NCI-H2196 treated with DMSO at 0.1 percent for 48 hours (cell line): Measurements from ENCODE around the gene ZNF648.
"Not testable (repeated sequence)": the region's sequence is repeated elsewhere in the genome, so short reads cannot be mapped to it uniquely, and the experiment has no call there.

Experiments
- DNase-seq: peaks from one replicate; lab custom pipeline; 2025; ENCODE audit not compliant: unreplicated experiment; lab: John Stamatoyannopoulos, UW

The ZNF648 gene, protein sequence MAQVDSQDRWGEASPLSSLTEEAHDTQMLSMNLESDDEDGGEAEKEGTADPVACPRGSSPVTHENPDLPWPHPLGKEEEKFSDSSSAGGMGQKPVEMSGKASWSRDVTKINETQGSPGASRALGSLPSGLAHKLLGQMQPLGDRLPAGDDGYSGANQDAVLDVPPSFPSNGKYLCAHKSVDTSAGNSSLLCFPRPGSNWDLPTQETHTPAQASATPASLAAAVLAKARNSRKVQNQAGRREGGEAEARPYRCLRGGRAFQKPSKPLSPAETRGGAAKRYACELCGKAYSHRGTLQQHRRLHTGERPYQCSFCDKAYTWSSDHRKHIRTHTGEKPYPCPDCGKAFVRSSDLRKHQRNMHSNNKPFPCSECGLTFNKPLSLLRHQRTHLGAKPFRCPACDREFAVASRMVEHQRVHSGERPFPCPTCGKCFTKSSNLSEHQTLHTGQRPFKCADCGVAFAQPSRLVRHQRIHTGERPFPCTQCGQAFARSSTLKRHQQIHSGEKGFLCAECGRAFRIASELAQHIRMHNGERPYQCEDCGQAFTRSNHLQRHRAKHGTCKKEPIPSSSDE

DNA sequence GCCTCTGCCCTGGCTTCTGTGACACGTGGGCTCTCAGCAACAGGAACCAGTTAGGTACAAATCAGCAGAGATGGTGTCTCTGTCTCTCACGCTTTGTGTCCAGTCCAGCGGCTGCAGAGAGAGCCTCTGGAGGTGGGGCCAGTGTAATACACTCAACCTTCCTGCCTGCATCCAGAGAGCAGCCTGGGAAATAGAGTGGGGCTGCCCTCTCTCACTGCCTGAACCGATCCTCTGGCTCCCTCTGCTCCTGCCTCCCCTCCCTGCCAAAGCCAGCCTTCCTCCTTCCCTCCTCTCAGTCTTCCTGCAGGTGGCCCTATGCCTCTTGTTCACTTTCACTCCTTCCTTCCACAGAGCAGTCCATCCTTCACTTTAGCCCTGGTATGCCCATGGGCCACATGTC is at the start of gene ZNF648:
ZNF648 (minus strand) TSS at position 119 of the 400 bp plus-strand sequence. CDS start 3,702 bp downstream, outside the sequence.
- DNase-seq: no peak

DNA sequence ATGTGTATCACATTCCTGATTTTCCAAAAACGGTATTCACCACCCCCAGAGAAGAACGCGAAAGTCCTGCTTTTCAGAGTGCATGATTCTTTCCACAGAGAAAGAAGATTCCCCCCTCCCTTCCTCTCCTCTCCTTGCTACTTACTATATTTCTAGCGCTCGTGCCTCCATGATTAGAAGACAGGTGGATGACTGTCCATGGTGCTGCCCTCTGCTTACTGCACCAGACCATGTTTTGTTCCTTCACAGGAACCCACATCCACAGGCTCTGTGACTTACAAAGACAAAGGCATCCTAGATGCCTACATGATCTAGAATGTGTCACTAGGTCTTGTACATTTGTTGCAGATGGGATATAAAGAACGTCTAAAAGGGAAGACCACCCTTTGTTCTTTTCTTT is 49.1 kb upstream of the ZNF648 start:
- DNase-seq: no peak

DNA sequence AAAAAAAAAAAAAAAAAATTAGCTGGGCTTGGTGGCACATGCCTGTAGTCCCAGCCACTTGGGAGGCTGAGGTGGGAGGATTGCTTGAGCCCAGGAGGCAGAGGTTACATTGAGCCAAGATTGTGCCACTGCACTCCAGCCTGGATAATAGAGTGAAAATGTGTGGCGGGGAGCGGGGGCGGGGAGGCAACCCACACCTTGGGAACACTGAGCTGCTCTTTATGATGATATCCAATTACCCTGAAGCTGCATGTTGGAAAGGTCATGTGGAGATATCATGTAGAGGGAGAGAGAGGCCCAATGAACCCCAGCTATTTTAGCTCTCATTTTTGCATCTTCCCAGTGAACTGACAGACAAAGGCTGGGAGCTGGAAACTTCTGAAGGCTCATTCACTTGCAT is 48.3 kb upstream of the ZNF648 start:
- DNase-seq: no peak

DNA sequence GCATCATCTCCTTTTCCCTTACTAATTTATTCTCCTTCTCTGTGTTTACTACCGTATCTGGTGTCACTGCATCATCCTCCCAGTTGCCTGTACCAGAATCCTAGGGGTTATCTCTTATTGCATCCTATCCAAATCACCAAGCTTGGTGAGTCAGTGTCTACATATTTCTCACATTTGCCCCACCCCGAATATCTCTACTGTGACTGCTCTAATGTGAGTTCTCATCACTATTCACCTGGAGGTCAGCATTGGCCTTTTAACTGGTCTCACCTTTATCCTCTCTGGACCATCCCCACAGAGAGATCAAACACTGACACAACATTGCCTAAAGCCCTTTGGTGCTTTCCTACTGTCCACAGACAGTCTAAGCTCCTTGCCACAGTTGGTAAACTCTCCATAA is 45.7 kb upstream of the ZNF648 start:
- no peak for DNase-seq

DNA sequence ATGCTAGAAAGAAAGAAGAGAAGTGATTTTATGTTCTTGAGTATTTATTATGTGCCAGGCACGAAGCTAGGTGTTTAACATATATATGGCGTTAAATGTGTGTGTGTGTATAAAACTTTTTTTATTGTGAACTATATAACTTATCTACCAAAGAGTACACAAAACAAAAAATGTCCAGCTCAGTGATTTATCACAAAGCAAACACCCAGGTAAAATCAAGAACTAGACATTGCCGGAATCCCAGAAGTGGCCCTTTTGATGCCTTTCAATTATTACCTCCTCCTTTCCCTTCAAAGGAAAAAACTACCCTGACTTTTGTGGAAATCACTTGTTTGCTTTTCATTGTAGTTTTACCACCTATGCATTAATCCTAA is 40.5 kb upstream of the ZNF648 start:
- DNase-seq: no peak

DNA sequence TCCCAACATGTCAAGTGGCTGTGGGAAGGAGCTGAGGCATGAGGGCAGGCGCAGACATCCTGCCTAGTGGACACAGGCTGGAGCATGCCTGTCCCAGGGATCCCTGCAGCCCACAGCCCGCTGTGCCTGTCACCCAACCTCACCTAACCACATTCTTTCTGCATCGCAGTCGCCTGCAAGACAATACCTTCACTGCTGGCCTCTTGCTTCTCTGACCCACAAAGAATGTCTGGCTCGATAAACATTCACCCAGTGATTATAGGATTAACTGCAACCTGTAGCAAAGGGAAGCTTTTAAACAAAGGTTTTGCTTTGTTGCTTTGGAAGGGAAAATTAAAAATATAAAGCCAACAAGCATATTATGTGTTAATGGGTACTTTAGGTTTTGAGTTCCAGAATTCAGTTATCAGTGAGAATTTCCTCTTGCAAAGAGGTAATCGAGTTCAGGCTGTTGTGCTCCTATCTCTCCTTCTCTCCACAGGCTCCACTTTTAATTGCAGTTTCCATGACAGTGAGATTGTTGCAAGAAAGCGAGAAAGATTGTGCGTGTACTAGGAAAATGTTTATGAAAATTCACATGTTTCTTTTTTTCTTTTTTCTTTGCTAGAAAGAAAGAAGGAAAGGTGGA is 40.0 kb upstream of the ZNF648 start:
- DNase-seq: no peak

DNA sequence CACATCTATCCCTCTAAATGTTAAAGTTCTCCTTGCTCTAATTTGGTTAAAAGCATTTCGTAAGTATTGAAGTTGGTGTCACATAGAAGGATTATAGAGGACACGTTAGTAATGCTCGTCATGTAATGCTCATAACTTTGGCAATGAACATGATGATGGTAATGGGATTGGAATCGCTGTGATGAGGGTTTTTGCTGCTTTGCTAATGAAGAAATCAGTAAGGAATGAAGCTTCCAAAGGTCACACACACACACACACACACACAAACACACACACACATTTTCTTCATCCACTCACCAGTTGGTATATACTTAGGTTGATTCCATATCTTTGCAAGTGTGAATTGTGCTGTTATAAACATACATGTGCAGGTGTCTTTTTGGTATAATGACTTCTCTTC is 36.8 kb upstream of the ZNF648 start:
- DNase-seq: no peak

DNA sequence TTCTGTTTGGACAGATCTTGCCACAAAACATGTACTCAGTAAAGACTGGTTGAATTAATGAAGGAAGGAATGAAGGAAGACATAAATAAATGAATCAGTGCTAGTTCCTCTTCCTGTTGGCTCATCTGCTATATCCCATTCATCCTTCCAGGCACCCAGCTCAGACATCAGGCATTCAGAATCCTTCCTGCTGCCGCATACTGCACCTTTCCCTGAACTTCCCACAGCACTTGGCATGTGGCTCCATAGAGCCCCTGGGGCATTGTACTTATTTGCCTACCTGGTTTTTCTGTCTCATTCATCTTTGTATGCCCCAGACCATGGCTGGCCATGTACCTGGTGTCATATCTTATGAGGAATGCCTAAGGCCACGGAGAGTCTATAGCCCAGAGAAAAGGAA is 34.4 kb upstream of the ZNF648 start:
- no peak for DNase-seq

DNA sequence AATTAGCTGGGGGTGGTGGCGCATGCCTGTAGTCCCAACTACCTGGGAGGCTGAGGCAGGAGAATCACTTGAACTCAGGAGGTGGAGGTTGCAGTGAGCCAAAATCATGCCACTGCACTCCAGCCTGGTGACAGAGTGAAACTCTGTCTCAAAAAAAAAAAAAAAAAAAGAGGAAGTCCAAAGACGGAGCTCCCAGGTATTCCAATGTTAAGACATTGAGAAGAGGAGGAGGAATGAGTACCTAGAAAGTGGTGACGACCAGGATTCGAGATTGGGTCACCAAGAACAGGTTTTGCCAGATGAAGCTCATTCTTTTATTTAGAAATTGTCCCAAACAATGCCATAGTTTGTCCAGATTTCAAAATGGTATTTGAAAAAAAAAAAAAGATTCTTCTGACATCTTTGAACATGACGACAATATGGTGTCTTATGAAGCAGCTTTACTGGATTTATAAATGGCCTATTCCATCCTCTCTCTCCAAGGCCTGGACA is 33.0 kb upstream of the ZNF648 start:
- not testable (repeated sequence) for DNase-seq

DNA sequence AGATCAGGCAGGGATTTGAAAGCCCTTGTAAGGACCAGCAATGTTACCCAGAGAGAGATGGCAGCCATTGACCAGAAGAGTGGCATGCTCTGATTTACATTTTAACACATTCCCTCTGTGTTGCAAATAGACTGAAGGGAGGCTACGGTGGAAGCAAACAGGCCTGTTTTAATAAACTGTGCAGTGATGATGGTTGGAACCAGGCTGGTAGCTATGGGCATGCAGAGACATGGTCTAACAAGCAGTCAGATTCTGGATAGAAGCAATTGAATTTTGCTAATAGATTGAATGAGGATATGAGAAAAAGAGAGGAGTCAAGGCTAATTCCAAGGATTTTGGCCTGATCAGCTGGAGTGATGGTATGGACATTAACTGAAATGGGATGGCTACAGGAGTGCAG is 32.3 kb upstream of the ZNF648 start:
- DNase-seq: no peak

DNA sequence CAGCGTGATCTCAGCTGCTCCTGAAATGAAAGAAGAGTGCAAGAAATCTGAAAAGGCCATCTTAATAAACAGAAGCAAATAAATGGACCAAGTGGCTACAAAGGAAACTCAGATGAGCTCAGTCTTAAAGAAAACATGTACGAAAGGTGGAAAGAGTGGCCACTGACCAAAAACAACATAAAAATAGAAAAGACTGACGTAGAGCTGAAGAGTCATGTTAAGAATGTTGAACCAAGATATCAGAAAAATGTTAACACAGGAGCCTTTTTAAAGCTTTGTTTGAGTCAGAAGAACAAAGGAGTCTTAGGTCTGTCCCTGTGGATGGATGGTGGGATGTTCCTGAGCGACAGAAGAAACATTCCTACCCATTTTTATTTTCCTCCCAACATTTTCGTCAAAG is 30.8 kb upstream of the ZNF648 start:
- DNase-seq: no peak

DNA sequence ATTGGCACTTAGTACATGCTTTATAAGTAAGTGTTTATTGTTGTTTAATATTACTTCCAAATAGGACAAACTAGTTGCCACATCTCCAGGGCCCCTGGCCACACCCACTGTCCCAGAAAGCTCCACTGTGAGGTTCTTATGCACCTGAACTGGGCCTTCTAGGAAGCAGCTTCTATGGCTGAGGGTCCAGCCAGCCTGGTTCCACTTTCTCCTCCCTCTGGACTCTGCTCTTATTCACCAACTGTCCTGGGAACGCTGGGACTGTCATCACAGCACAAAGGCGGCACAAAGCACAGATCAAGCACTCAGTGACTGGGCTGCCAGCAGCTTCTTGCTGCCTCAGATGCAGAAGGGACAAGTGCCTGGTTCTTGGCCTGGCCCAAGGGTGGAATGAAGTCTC is 29.6 kb upstream of the ZNF648 start:
- DNase-seq: no peak

DNA sequence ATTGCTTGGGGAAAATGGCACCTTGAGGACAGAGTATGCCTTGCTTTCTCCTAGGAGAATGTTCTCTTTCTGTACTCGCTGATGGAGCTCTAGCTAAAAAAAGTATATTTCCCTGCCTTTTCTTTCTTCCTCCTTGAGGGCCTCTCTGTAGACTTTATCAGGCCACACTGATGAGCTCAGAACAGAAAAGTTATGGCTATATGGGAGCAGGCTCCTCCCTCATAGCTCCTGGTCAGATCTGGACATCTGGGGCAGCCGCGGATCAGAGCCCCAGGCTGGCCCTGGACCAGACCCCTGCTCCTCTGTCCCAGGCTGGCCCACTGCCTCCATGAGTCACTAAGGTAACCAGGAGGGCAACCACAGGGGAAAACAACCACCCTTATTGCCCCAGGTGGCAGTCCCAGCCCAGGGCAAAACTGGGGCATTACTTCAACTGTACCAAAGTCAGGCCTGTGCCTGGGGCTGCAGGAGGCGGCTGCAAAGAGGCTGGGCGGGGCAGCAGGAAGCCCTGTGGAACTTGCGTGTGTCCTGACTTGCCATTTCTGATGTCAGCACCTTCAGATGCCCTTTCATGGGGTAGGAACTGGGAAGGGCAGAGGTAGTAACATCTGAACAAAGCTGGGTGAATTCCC is 26.3 kb upstream of the ZNF648 start:
- DNase-seq: no peak

DNA sequence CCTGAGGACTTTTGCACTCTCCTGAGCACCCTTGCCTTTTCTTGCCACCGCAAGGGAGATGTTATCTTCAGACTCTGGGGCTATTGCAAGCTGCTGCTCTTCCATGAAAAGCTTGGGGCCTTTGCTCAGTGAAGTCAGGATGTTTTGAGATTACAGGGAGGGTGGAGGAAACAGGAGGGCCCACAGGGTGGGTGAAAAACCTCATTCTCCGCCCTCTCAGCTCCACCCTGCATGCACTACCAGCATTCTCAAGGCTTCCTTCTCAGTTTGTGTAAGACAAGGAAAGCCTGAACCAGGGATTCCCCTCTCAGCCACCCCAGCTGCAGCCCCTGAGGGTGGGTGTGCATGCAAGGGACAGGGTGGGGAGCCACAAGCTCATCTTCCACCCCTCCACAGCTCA is 25.8 kb upstream of the ZNF648 start:
- DNase-seq: no peak

DNA sequence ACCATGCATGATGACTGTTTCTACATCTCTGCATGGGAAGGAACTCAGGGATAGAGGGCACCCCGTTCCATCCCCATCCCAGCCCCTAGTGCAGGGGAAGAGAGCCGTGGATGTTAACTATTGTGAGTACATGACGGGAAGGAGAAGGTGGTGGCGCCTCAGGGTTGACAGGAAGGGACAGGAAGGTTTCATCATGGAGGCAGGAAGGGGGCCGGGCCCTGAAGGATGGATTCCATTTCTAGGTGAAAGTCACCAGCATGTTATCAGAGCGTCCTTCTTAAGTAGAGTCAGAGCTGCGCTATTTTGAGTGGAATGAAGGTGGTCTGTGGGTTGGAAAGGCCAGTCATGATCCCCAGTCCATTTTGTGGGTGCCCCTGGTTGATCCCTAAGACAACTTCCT is 25.1 kb upstream of the ZNF648 start:
- no peak for DNase-seq

DNA sequence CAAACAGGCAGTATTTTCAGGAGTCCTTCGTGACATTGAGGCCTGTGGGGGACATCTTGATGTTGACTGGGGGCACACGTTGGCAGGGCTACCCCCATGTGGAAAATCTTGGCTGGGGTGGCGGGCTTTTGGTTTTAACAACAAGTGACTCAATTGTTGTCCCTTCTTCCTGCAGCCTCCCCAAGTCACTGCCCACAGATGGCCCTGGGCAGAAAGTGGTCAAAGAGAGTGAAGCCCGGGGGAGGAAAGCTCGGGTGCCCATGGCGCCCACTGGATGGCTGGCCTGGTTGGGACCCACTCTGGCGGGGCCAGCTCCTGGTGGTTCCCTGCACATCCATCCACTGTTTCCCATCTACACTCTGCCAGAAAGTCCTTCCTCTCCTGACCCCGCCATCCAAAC is 24.6 kb upstream of the ZNF648 start:
- DNase-seq: no peak

DNA sequence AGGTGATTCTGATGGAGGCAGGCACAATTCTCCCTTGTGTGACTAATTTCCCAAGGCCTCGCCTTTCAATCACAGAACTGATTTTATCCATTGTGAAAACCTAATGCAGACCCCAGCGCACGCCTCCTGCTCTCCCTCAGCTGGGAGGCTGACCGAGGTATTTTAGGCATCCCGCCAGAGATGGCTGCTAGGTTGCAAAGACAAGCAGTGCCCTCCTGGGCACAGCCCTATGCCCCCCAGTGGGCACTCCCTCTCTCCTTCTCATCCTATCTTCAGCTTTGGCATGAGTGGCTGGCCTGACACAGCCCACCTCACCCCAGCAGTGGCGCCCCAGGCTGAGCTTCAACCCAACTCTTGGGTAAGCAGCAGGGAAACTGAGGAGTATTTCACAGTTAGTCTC is 24.2 kb upstream of the ZNF648 start:
- DNase-seq: no peak

DNA sequence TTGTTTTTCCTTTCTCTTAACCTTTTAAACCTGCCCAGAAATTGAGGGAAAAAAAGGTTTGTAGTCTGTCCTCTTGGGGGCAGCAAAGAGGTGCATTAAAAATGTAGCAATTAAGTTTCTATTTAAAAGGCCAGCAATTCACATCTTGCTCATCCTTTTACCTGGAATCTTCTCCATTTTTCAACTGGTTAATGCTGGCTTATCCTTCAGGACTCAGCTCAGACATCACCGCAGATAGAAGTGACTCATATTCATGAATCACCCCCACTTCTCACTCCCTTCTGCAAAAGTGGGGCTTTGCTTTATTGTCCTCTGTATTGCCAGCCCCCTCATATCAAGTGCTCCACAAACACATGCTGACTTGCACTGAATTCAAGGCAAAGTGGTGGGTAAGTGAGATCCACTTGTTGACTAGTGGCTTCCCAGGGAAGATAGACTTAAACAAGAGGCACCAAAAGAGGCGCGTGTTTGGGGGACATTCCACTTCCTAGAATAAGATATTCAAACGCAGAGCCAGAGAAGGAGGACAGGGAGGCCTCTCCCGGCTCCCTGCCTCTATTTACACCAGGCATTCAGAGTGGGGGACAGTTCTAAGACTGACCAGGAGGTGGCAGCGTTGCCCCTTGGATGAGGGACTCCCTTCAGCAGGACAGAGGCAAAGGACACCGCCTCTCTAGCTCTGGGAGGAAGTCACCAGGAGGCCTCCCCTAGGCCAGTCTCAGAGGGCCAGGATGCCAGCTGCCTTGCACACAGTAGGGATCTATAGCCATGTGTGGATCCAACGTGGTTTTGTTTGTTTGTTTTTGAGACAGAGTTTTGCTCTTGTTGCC is 23.2 kb upstream of the ZNF648 start:
- peak; percentile 30 for DNase-seq

DNA sequence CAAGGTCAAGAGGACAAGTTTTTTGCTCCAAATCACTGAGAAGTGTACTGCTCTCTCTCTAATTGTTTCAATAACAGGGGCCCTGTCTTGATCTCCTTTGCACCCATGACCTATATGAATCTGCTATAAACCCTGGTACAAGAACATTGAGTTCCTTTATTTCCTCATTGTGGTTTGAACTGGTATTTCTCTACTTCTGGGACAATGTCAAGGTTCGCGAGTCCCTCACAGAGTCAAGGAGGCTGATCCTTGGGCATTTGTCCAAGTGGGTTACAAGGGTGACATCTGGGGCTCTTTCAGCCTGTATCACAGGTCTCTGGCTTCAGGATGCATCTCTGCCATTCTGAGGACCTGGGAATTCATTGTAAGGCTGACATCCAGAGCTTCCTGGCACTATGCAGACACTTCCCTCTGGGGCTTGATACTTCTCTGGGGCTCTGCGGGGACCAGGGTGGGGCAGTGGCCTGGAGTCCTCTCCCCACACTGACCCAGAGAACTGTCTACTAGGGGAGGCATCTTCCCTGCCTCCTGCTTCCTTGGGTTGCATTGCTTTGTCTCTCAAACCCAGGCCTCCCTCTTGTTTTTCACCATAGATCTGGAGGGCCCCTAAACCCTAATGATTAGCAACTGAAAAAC is 22.5 kb upstream of the ZNF648 start:
- no peak for DNase-seq

DNA sequence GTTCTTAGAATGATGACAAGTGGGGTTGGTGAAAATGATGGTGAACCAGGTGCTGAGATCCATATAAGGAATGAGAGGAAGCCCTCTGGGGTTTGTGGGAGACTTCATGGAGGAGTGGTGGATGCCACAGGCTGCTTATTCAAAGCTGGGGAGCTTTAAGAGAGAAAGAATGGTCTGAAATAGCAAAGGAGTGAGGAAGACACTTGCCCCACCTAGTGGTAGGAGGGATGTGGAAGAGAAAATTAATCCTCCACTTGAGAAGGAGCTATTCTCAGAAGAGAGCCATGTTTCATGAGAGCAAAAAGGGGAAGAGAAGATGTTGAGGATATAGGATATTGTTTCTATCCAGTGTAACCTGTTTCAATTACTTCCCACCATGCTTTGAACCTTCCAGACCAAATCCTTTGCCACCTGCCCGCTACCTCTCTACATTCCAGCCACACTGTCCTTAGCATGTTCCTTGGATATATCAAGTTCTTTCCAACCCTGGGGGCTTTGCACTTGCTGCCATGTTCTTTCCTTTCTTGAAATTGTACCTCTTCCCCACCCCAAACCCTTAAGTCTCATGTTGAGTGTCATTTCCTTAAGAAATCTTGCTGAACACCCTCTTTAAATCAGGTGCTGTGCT is 19.6 kb upstream of the ZNF648 start:
- peak; percentile 17 for DNase-seq
